Aorta (tissue), 5 donors: Measurements from ENCODE around the gene DIAPH1. TPM values are rescaled to one million over a fixed set of nuclear protein-coding genes. Genes with fewer than 3 reads are reported as not detected.

Experiments
- ATAC-seq: fragments of 200-7000 bp; cut with Tn5 transposase; one replicate; pipeline ENCODE4 v1.9.1; 2022; ENCODE audit warnings: moderate library complexity; ENCODE audit not compliant: low FRiP score
- DNase-seq, 2 donors: peaks; one replicate each; pipeline ENCODE4 v3.0.0-alpha.2; 2020
- H3K27ac ChIP-seq, 2 donors: one replicate each; pipeline ENCODE4 v1.5.1; 2013; ENCODE audit warnings: low read length in 2 of 2, mild to moderate bottlenecking in 2 of 2, moderate library complexity in 2 of 2, control low read depth in 1 of 2, inconsistent platforms in 1 of 2, low read depth in 1 of 2
- H3K27me3 ChIP-seq, 2 donors: one replicate each; pipeline ENCODE4 v1.6.1; 2013; ENCODE audit warnings: control low read depth in 1 of 2, low read length in 1 of 2, mild to moderate bottlenecking in 1 of 2, moderate library complexity in 1 of 2; ENCODE audit not compliant: insufficient read depth in 2 of 2, control insufficient read depth in 1 of 2
- H3K36me3 ChIP-seq, 2 donors: one replicate each; pipeline ENCODE4 v1.6.1; 2013; ENCODE audit warnings: control low read depth in 1 of 2, low read length in 1 of 2, mild to moderate bottlenecking in 1 of 2; ENCODE audit not compliant: insufficient read depth in 2 of 2, control insufficient read depth in 1 of 2
- H3K4me1 ChIP-seq, 2 donors: one replicate each; pipeline ENCODE4 v1.6.1; 2013; ENCODE audit warnings: low read length in 2 of 2, control low read depth in 1 of 2, mild to moderate bottlenecking in 1 of 2, moderate library complexity in 1 of 2; ENCODE audit not compliant: insufficient read depth in 2 of 2, control insufficient read depth in 1 of 2
- H3K4me3 ChIP-seq, 2 donors: one replicate each; pipeline ENCODE4 v1.5.1; 2013; ENCODE audit warnings: low read length in 2 of 2, control low read depth in 1 of 2, mild to moderate bottlenecking in 1 of 2
- H3K9me3 ChIP-seq: one replicate; pipeline ENCODE4 v1.6.1; 2013; ENCODE audit warnings: mild to moderate bottlenecking, low read length; ENCODE audit not compliant: control insufficient read depth
- WGBS, 2 donors: extraction: QIAGEN DNeasy Blood & Tissue Kit; methylation state at CpG; one replicate each; pipeline ENCODE4 v1.1.7; 2013; 5-methylcytosine and 5-hydroxymethylcytosine counted together
- intact Hi-C, 2 donors: fragments of 100-400 bp; cut with DNase I; formaldehyde crosslinking; loops; one replicate each; pipeline versions ENCODE4 v1.14.2 to v1.15.0; 2022
- polyA plus RNA-seq, 2 donors: library from polyadenylated mRNA; stranded (reverse); fragments of 200-250 nt; gene quantifications; one replicate each; pipeline ENCODE4 v1.2.3, GENCODE V29; 2013
- total RNA-seq, 2 donors: library from RNA; stranded (reverse); fragmentation: NEBNext Ultra II Directional; extraction: Animal tissue kit (Norgen Biotek cat#: 25700); gene quantifications; one replicate each; pipeline ENCODE4 v1.2.1, GENCODE V29; 2021
- donor health status: healthy with polysubstance abuse.
- donor health status: Bipolar disorder and iron deficiency.
- donor health status: DM: no; HTN: no; CAD: no.
- donor health status: DM: no; HTN: no; CAD: no.
- donor health status: DM: yes; HTN: yes; CAD: no.

Gene DIAPH1
- total and polyA plus RNA-seq, 4 donors: 30.8 to 125 (median 68.8) TPM

- Histone ChIP-seq H3K9me3 (no peaks in the 10 kb centered on the region), H3K27ac (no peak overlapping the region), H3K27me3 (no peaks in the 10 kb centered on the region), H3K4me3 (peak overlapping the region in 1 of 2 donors; percentile 47), H3K4me1 (peaks cover 0 to 12% of the 10 kb centered on the region in 2 donors), H3K36me3 (no peaks in the 10 kb centered on the region)
- WGBS, 2 donors: 60 to 64% methylated on average over 13 of the region's 13 CpGs
- no peak for ATAC-seq
- intact Hi-C loops: loop anchor here (2.0 to 5.0 kb wide), 3 partner anchors 34 to 83 kb away; no protein-coding TSS in a partner anchor
- no peak for DNase-seq
Observed at GRCh38 chr5:141477815-141478214, 141.0 kb downstream of the DIAPH1 start.

GRCh38 chr5:141477044-141477575 lies 141.7 kb downstream of the DIAPH1 start:
- Histone ChIP-seq H3K4me3 (peak overlapping the region; percentile 6 to 47), H3K36me3 (no peaks in the 10 kb centered on the region), H3K4me1 (peaks cover 0 to 12% of the 10 kb centered on the region in 2 donors), H3K9me3 (no peaks in the 10 kb centered on the region), H3K27ac (no peak overlapping the region), H3K27me3 (no peaks in the 10 kb centered on the region)
- DNase-seq (no peak), ATAC-seq (no peak)
- intact Hi-C loops: loop anchor here (2.0 to 5.0 kb wide), 3 partner anchors 35 to 84 kb away; no protein-coding TSS in a partner anchor
- WGBS, 2 donors: 22 to 30% methylated on average over 24 of the region's 24 CpGs

- intact Hi-C loops: loop anchor here (2.0 to 5.0 kb wide), 3 partner anchors 36 to 84 kb away; no protein-coding TSS in a partner anchor
- H3K4me1 ChIP-seq: peaks cover 0 to 12% of the 10 kb centered on the region in 2 donors
- peak; percentile 76 for ATAC-seq
- H3K4me3 ChIP-seq: peak overlapping the region; percentile 6 to 47
- H3K36me3 ChIP-seq: no peaks in the 10 kb centered on the region
- H3K27me3 ChIP-seq: no peaks in the 10 kb centered on the region
- peak; percentile 78 to 88 for DNase-seq
- peak overlapping the region in 1 of 2 donors; percentile 28 for H3K27ac ChIP-seq
- no peaks in the 10 kb centered on the region for H3K9me3 ChIP-seq
- 0 to 1% methylated on average over 58 of the region's 58 CpGs for WGBS, 2 donors
Observed at GRCh38 chr5:141476132-141476911, 142.5 kb downstream of the DIAPH1 start.

- peaks cover 0 to 9% of the 10 kb centered on the region in 2 donors for H3K4me1 ChIP-seq
- intact Hi-C loops: loop anchor here (2.0 to 5.0 kb wide), 4 partner anchors 37 to 85 kb away; no protein-coding TSS in a partner anchor
- DNase-seq (peak; percentile 95), ATAC-seq (peak; percentile 96)
- no peaks in the 10 kb centered on the region for H3K36me3 ChIP-seq
- 0% methylated on average over 28 of the region's 28 CpGs for WGBS, 2 donors
- H3K4me3 ChIP-seq: peak within 1 kb of the TSS; percentile 6 to 47
- H3K27me3 ChIP-seq: no peaks in the 10 kb centered on the region
- peak within 1 kb of the TSS in 1 of 2 donors; percentile 62 for H3K27ac ChIP-seq
- no peaks in the 10 kb centered on the region for H3K9me3 ChIP-seq
Observed at GRCh38 chr5:141475625-141476131, 143.1 kb downstream of the DIAPH1 start, which contains the start of gene PCDHGC3. PCDHGC3 (plus strand) TSS chr5:141475966; CDS start chr5:141476117, 151 bp downstream.

GRCh38 chr5:141465351-141465750 lies 153.4 kb downstream of the DIAPH1 start:
- ATAC-seq (no peak), DNase-seq (no peak)
- 97 to 98% methylated on average over 3 of the region's 3 CpGs for WGBS, 2 donors
- Histone ChIP-seq H3K27me3 (no peaks in the 10 kb centered on the region), H3K36me3 (no peaks in the 10 kb centered on the region), H3K4me1 (no peaks in the 10 kb centered on the region), H3K27ac (no peak overlapping the region), H3K4me3 (no peak overlapping the region), H3K9me3 (no peaks in the 10 kb centered on the region)
- intact Hi-C loops: no loop called here

Other genes starting within 250 kb of the DIAPH1 start
- gene PCDHGB3, start 248.8 kb downstream of the DIAPH1 start, total RNA-seq: 1 to 10 TPM; 7.4 to 9.7 TPM
- gene PCDHGB3, start 248.8 kb downstream of the DIAPH1 start, polyA plus RNA-seq: under 1 TPM in 1 of 2 donors, not detected in 1; 0.82 TPM
- 10 to 100 TPM in 1 of 2 donors, 1 to 10 TPM in 1; 8.8 to 12.0 TPM for gene PCDHGA6, start 245.1 kb downstream of the DIAPH1 start, total RNA-seq
- gene PCDHGA6, start 245.1 kb downstream of the DIAPH1 start, polyA plus RNA-seq: 1 to 10 TPM in 1 of 2 donors, under 1 TPM in 1; 0.38 to 4.0 TPM
- 1 to 10 TPM; 6.4 to 8.0 TPM for gene PCDHGA7, start 236.3 kb downstream of the DIAPH1 start, total RNA-seq
- 1 to 10 TPM in 1 of 2 donors, not detected in 1; 2.1 TPM for gene PCDHGA7, start 236.3 kb downstream of the DIAPH1 start, polyA plus RNA-seq
- 10 to 100 TPM in 1 of 2 donors, 1 to 10 TPM in 1; 7.3 to 10.1 TPM for gene PCDHGB4, start 231.3 kb downstream of the DIAPH1 start, total RNA-seq
- 1 to 10 TPM in 1 of 2 donors, under 1 TPM in 1; 0.50 to 2.7 TPM for gene PCDHGB4, start 231.3 kb downstream of the DIAPH1 start, polyA plus RNA-seq
- gene PCDHGA8, start 226.4 kb downstream of the DIAPH1 start, total RNA-seq: 1 to 10 TPM; 3.0 to 6.8 TPM
- gene PCDHGA8, start 226.4 kb downstream of the DIAPH1 start, polyA plus RNA-seq: under 1 TPM; 0.13 to 0.54 TPM
- gene PCDHGB5, start 221.1 kb downstream of the DIAPH1 start, total RNA-seq: 10 to 100 TPM; 11.7 to 18.2 TPM
- 1 to 10 TPM; 2.0 to 5.0 TPM for gene PCDHGB5, start 221.1 kb downstream of the DIAPH1 start, polyA plus RNA-seq
- 10 to 100 TPM in 1 of 2 donors, 1 to 10 TPM in 1; 8.2 to 13.2 TPM for gene PCDHGA9, start 216.2 kb downstream of the DIAPH1 start, total RNA-seq
- 1 to 10 TPM in 1 of 2 donors, under 1 TPM in 1; 0.75 to 1.4 TPM for gene PCDHGA9, start 216.2 kb downstream of the DIAPH1 start, polyA plus RNA-seq
- gene PCDHGB6, start 211.0 kb downstream of the DIAPH1 start, total RNA-seq: 10 to 100 TPM in 1 of 2 donors, 1 to 10 TPM in 1; 9.5 to 14.6 TPM
- 1 to 10 TPM in 1 of 2 donors, under 1 TPM in 1; 0.38 to 2.4 TPM for gene PCDHGB6, start 211.0 kb downstream of the DIAPH1 start, polyA plus RNA-seq
- gene PCDHGA10, start 206.0 kb downstream of the DIAPH1 start, total RNA-seq: 10 to 100 TPM in 1 of 2 donors, 1 to 10 TPM in 1; 6.1 to 11.4 TPM
- 1 to 10 TPM in 1 of 2 donors, under 1 TPM in 1; 0.61 to 1.1 TPM for gene PCDHGA10, start 206.0 kb downstream of the DIAPH1 start, polyA plus RNA-seq
- 10 to 100 TPM; 12.7 to 24.7 TPM for gene PCDHGB7, start 201.3 kb downstream of the DIAPH1 start, total RNA-seq
- 1 to 10 TPM; 2.1 to 3.8 TPM for gene PCDHGB7, start 201.3 kb downstream of the DIAPH1 start, polyA plus RNA-seq
- gene PCDHGA11, start 197.9 kb downstream of the DIAPH1 start, total RNA-seq: 1 to 10 TPM; 7.1 to 9.2 TPM
- under 1 TPM; 0.50 to 0.72 TPM for gene PCDHGA11, start 197.9 kb downstream of the DIAPH1 start, polyA plus RNA-seq
- gene PCDHGA12, start 188.5 kb downstream of the DIAPH1 start, total RNA-seq: 10 to 100 TPM in 1 of 2 donors, 1 to 10 TPM in 1; 7.9 to 18.8 TPM
- 1 to 10 TPM in 1 of 2 donors, under 1 TPM in 1; 0.75 to 2.5 TPM for gene PCDHGA12, start 188.5 kb downstream of the DIAPH1 start, polyA plus RNA-seq
- gene PCDHGC3, start 143.0 kb downstream of the DIAPH1 start, total RNA-seq: 100 to 1,000 TPM in 1 of 2 donors, 10 to 100 TPM in 1; 67.3 to 116 TPM
- 10 to 100 TPM; 23.9 to 99.0 TPM for gene PCDHGC3, start 143.0 kb downstream of the DIAPH1 start, polyA plus RNA-seq
- 1 to 10 TPM; 2.8 to 6.1 TPM for gene PCDHGC4, start 134.0 kb downstream of the DIAPH1 start, total RNA-seq
- under 1 TPM; 0.05 to 0.38 TPM for gene PCDHGC4, start 134.0 kb downstream of the DIAPH1 start, polyA plus RNA-seq
- gene PCDHGC5, start 129.9 kb downstream of the DIAPH1 start, total RNA-seq: 1 to 10 TPM; 2.8 to 6.3 TPM
- gene PCDHGC5, start 129.9 kb downstream of the DIAPH1 start, polyA plus RNA-seq: under 1 TPM; 0.25 to 0.84 TPM
- 10 to 100 TPM; 52.4 to 54.3 TPM for gene HDAC3, start 17.8 kb upstream of the DIAPH1 start, total RNA-seq
- gene HDAC3, start 17.8 kb upstream of the DIAPH1 start, polyA plus RNA-seq: 10 to 100 TPM; 21.3 to 86.8 TPM
- gene RELL2, start 18.0 kb upstream of the DIAPH1 start, total RNA-seq: 1 to 10 TPM; 1.5 to 1.9 TPM
- gene RELL2, start 18.0 kb upstream of the DIAPH1 start, polyA plus RNA-seq: 1 to 10 TPM in 1 of 2 donors, under 1 TPM in 1; 0.63 to 2.9 TPM
- gene FCHSD1, start 32.4 kb upstream of the DIAPH1 start, total RNA-seq: 10 to 100 TPM; 33.1 to 47.3 TPM
- 10 to 100 TPM in 1 of 2 donors, 1 to 10 TPM in 1; 9.4 to 59.7 TPM for gene FCHSD1, start 32.4 kb upstream of the DIAPH1 start, polyA plus RNA-seq
- 10 to 100 TPM; 21.4 to 34.2 TPM for gene ARAP3, start 63.2 kb upstream of the DIAPH1 start, total RNA-seq
- 10 to 100 TPM in 1 of 2 donors, 1 to 10 TPM in 1; 1.8 to 14.1 TPM for gene ARAP3, start 63.2 kb upstream of the DIAPH1 start, polyA plus RNA-seq